Loucy (cell line): ENCODE data around the gene TMEM131.

ENCODE experiments used
- CTCF ChIP-seq: fragments of 200-600 bp; sonication (generic); conservative IDR thresholded peaks from 2 replicates; pipeline ENCODE4 v1.5.1; 2014; ENCODE audit warnings: mild to moderate bottlenecking, antibody characterized with exemption, low read length
- EZH2phosphoT487 ChIP-seq: fragments of 200-600 bp; IDR thresholded peaks from 2 replicates; pipeline ENCODE4 v1.6.1; 2018; ENCODE audit warnings: antibody characterized with exemption, mild to moderate bottlenecking, moderate library complexity, borderline replicate concordance

- TF ChIP-seq CTCF (no peak), EZH2phosphoT487 (no peak)
Observed at GRCh38 chr2:97911206-97911921, 84.4 kb downstream of the TMEM131 start.
